LNCAP (cell line): ENCODE measurements around the gene HJURP.

Experiments used
- TF ChIP-seq, protein P1 (sequence below): fragments of 450-650 bp; IDR thresholded peaks from 2 replicates; pipeline ENCODE4 v1.5.1; 2017; ENCODE audit warnings: mild to moderate bottlenecking

Gene HJURP

GRCh38 chr2:233866479-233866878, 12.1 kb upstream of the HJURP start:
- TF ChIP-seq, protein P1, sequence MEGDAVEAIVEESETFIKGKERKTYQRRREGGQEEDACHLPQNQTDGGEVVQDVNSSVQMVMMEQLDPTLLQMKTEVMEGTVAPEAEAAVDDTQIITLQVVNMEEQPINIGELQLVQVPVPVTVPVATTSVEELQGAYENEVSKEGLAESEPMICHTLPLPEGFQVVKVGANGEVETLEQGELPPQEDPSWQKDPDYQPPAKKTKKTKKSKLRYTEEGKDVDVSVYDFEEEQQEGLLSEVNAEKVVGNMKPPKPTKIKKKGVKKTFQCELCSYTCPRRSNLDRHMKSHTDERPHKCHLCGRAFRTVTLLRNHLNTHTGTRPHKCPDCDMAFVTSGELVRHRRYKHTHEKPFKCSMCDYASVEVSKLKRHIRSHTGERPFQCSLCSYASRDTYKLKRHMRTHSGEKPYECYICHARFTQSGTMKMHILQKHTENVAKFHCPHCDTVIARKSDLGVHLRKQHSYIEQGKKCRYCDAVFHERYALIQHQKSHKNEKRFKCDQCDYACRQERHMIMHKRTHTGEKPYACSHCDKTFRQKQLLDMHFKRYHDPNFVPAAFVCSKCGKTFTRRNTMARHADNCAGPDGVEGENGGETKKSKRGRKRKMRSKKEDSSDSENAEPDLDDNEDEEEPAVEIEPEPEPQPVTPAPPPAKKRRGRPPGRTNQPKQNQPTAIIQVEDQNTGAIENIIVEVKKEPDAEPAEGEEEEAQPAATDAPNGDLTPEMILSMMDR: no peak

DNA sequence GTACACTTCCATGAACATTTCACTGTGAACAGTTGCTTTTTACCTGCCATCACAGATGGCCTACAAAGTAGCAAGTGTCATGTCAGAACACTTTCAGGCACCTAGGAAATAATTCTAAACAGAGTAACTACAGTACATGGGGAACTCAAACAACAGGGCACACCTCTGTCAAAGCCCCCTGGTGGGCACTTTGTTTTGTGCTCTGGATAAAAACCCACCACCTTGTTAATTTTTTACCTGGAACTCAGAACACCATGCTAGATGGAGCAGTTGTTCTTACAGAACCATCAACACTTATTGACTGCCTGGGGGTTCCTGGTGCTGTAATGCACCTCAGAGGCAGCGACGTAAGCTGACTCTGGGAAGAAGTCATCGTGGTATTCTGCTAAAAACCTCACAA, 11.5 kb upstream of the HJURP start:
- TF ChIP-seq, protein P1: no peak

DNA sequence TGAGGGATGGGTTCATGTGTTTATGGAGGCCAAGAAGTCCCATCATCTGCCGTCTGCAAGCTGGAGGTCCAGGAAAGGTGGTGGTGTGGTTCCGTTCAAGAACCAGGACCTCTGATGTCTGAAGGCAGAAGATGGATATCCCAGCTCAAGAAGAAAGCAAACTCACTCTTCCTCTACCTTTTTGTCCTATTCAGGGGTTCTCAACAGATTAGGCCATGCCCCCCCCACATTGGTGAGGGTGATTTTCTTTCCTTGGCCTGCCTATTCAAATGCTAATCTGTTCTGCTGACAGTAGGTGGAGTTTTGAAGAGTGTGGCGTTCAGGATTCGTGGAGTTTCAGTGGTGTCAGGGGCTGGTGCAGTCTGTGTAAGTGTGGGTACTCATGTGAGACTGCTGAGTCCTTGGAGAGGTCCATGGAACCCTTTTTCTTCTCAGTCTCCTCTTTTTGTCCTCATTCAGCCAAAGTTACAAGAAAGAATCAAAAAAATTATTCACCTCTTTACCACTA, 8.0 kb upstream of the HJURP start:
- TF ChIP-seq, protein P1: no peak

DNA sequence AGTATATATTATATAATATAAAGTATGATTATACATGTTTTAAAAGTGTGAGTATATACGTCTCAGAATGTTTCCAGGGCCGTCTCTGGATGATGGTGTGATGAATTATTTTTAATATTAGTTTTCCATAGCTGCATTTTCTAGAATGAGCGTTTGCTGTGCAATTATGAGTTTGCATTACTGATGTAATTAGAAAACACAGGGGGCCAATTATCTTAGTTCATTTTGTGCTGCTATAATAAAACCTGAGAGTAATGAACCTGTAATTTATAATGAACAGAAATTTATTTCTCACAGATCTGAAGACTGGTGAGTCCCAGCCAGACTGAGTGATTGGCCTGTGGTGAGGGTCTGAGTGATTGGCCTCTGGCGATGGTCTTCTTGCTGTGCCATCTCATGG, 4.0 kb upstream of the HJURP start:
- TF ChIP-seq, protein P1: no peak

GRCh38 chr2:233857511-233858141, 3.3 kb upstream of the HJURP start:
- TF ChIP-seq, protein P1: peak; percentile 91

DNA sequence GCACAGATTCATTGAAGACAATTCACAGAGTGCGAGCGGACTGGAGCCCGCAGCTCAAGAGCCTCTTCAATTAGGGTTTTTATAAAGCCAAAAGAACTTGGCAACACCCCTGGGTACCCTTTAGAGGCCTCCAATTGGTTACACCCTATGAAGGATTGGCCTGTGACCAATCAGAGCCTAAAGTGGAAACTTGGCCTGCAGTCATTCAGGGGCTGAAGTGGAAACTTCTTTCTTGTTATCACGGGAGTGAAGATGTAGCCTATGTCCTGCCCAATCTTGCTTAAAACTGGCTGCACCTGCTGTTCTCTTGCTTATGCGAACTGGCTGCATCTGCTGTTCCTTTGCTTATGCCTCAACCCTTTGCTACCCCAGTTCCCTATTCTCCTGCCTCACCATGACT, 1.8 kb upstream of the HJURP start:
- TF ChIP-seq, protein P1: no peak

GRCh38 chr2:233855345-233855744, 1.0 kb upstream of the HJURP start:
- TF ChIP-seq, protein P1: no peak

DNA sequence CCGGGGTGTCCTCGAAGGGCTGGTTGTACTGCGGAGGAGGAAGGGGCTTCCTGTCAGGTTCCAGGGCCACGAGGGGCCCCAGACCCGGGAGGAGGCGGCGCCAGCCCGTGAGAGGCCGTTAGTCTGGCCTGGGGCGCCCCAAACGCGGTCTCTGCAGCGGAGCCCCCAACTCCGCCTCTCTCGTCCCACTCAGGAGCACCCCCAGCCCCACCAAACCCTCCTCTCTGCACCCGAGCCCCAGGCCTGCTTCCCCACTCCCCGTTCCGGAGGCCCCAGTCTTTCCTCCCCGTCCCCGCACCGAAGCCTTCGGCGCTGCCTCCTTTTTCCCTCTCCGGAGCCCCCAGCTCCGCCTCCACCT, 473 bp downstream of the HJURP start:
- TF ChIP-seq, protein P1: no peak
